Astrocyte (in vitro differentiated cells and primary cell): ENCODE measurements around the gene FBXL13.

Experiments used
- EZH2 ChIP-seq: IDR thresholded peaks from 2 replicates; pipeline ENCODE4 v1.6.1; 2012; ENCODE audit warnings: mild to moderate bottlenecking, low read length, inconsistent platforms; ENCODE audit not compliant: insufficient read depth
- TF ChIP-seq, protein P1 (sequence below): IDR thresholded peaks from 2 replicates; pipeline ENCODE4 v1.5.1; 2011; ENCODE audit warnings: low read depth, mild to moderate bottlenecking, inconsistent platforms, low read length, moderate library complexity; ENCODE audit not compliant: insufficient read depth

DNA sequence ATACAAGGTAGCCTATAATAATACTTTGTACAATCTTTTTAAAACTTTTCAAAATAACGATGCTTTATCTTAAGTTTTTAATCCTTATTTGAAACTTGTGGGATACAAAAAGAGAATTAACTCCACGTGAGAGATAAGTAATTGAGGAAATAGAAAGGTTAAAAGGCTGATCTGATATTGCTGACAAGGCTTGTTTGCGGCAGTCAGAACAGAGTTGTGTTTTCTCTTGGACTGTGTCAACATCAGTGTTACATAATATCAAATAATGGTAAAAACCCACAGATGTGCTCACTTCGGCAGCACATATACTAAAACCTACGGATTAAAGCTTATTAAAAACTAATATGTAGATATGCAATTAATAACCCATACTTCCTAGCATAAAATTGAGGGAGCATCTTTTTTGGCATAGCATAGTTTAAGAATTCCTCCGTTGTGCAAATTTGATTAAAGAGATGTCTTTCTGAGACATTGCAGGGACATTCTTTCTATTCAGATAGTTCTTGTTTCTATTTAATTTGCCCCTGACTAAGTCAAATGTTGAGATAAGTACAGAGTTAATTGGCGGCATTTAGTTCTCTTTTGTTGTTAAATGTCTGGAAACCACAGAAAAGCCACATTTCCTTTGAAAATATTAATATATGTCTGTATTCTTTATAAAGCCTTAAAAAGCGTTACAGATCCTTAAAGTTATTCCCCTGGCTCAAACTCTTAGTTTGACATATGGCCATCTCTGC is 262.5 kb downstream of the FBXL13 start:
- TF ChIP-seq, protein P1, sequence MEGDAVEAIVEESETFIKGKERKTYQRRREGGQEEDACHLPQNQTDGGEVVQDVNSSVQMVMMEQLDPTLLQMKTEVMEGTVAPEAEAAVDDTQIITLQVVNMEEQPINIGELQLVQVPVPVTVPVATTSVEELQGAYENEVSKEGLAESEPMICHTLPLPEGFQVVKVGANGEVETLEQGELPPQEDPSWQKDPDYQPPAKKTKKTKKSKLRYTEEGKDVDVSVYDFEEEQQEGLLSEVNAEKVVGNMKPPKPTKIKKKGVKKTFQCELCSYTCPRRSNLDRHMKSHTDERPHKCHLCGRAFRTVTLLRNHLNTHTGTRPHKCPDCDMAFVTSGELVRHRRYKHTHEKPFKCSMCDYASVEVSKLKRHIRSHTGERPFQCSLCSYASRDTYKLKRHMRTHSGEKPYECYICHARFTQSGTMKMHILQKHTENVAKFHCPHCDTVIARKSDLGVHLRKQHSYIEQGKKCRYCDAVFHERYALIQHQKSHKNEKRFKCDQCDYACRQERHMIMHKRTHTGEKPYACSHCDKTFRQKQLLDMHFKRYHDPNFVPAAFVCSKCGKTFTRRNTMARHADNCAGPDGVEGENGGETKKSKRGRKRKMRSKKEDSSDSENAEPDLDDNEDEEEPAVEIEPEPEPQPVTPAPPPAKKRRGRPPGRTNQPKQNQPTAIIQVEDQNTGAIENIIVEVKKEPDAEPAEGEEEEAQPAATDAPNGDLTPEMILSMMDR: no peak
- TF ChIP-seq EZH2: no peak
